Prostate gland (tissue), 2 donors: ENCODE data around the gene PTPRM. TPM values are rescaled to one million over a fixed set of nuclear protein-coding genes. Genes with fewer than 3 reads are reported as not detected.
A peak's percentile ranks its signal among the peaks of the same experiment; 100 is the strongest.

ENCODE experiments used
- DNase-seq: peaks from one replicate; pipeline ENCODE4 v3.0.0-alpha.2; 2019; ENCODE audit warnings: low spot score
- H3K27ac ChIP-seq, 2 donors: fragments of 200-600 bp; sonication (generic); 2 replicates each; pipeline ENCODE4 v1.5.1; 2017 to 2019
- H3K27me3 ChIP-seq: fragments of 200-600 bp; sonication (generic); replicated peaks from 2 replicates; pipeline ENCODE4 v1.5.1; 2019; ENCODE audit not compliant: insufficient read depth
- H3K36me3 ChIP-seq, 2 donors: fragments of 200-600 bp; sonication (generic); 1 replicate in 1 of 2; 2 replicates in 1 of 2; pipeline versions ENCODE4 v1.5.1 to v1.8.1; 2017 to 2019
- H3K4me1 ChIP-seq: fragments of 200-600 bp; sonication (generic); replicated peaks from 2 replicates; pipeline ENCODE4 v1.5.1; 2019
- H3K4me3 ChIP-seq, 2 donors: fragments of 200-600 bp; sonication (generic); 2 replicates each; pipeline ENCODE4 v1.5.1; 2017 to 2019
- H3K9me3 ChIP-seq: fragments of 200-600 bp; sonication (generic); 2 replicates; pipeline ENCODE4 v1.5.1; 2017
- POLR2A ChIP-seq: fragments of 450-650 bp; IDR thresholded peaks from one replicate; pipeline ENCODE4 v1.6.1; 2016; ENCODE audit warnings: antibody characterized with exemption, mild to moderate bottlenecking
- POLR2AphosphoS5 ChIP-seq: sonication (generic); formaldehyde crosslinking; IDR thresholded peaks from one replicate; pipeline ENCODE4 v1.6.1; 2017; ENCODE audit warnings: antibody characterized with exemption
- WGBS: methylation state at CpG from one replicate; pipeline ENCODE4 v1.1.5; 2018; 5-methylcytosine and 5-hydroxymethylcytosine counted together
- intact Hi-C: fragments of 100-400 bp; cut with DNase I; formaldehyde crosslinking; loops from one replicate; pipeline ENCODE4 v1.14.2; 2022
- total RNA-seq, 2 donors: library from RNA; depleted of rRNA; stranded (reverse); fragments of >200 nt; gene quantifications; one replicate each; pipeline ENCODE4 v1.1.0, GENCODE V29; 2016
- TF ChIP-seq, protein P1 (sequence below), 4 experiments: fragments of 200-600 bp in 2 of 4; fragments of 450-650 bp in 2 of 4; sonication (generic) in 2 of 4; IDR thresholded peaks; 1 replicate in 3 of 4; 2 replicates in 1 of 4; pipeline ENCODE4 v1.5.1; 2016 to 2019; ENCODE audit warnings: antibody characterized with exemption in 4 of 4, mild to moderate bottlenecking in 2 of 4, moderate library complexity in 2 of 4

PTPRM gene
- total RNA-seq, 2 donors from 2014 or later = 32.9 to 92.6 TPM

- WGBS = 23% methylated on average over 2 of the region's 2 CpGs
- Histone ChIP-seq H3K27me3 (no peaks in the 10 kb centered on the region), H3K4me3 (no peak overlapping the region), H3K4me1 (peaks cover 6% of the 10 kb centered on the region), H3K9me3 (no peaks in the 10 kb centered on the region), H3K27ac (no peak overlapping the region), H3K36me3 (no peaks in the 10 kb centered on the region)
- intact Hi-C loops = no loop called here
- TF ChIP-seq POLR2AphosphoS5 (peak; percentile 75), POLR2A (no peak)
- DNase-seq = peak; percentile 19
Observed at GRCh38 chr18:7637269-7637668, 70.2 kb downstream of the PTPRM start.

- H3K27me3 ChIP-seq = no peaks in the 10 kb centered on the region
- H3K27ac ChIP-seq = no peak overlapping the region
- H3K4me3 ChIP-seq = no peak overlapping the region
- no peaks in the 10 kb centered on the region for H3K36me3 ChIP-seq
- no peak for DNase-seq
- intact Hi-C loops = no loop called here
- TF ChIP-seq POLR2A = no peak
- TF ChIP-seq POLR2AphosphoS5 = no peak
- TF ChIP-seq, protein P1, sequence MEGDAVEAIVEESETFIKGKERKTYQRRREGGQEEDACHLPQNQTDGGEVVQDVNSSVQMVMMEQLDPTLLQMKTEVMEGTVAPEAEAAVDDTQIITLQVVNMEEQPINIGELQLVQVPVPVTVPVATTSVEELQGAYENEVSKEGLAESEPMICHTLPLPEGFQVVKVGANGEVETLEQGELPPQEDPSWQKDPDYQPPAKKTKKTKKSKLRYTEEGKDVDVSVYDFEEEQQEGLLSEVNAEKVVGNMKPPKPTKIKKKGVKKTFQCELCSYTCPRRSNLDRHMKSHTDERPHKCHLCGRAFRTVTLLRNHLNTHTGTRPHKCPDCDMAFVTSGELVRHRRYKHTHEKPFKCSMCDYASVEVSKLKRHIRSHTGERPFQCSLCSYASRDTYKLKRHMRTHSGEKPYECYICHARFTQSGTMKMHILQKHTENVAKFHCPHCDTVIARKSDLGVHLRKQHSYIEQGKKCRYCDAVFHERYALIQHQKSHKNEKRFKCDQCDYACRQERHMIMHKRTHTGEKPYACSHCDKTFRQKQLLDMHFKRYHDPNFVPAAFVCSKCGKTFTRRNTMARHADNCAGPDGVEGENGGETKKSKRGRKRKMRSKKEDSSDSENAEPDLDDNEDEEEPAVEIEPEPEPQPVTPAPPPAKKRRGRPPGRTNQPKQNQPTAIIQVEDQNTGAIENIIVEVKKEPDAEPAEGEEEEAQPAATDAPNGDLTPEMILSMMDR (IDR thresholded peaks at IDR 0.05) = no peak
- no peaks in the 10 kb centered on the region for H3K9me3 ChIP-seq
- peaks cover 6% of the 10 kb centered on the region for H3K4me1 ChIP-seq
Observed at GRCh38 chr18:7638321-7638720, 71.2 kb downstream of the PTPRM start.

- intact Hi-C loops = no loop called here
- WGBS = 90% methylated on average over 4 of the region's 4 CpGs
Observed at GRCh38 chr18:7641813-7642212, 74.7 kb downstream of the PTPRM start.

GRCh38 chr18:7642331-7642890 is 75.3 kb downstream of the PTPRM start:
- Histone ChIP-seq H3K4me3 (no peak overlapping the region), H3K27me3 (no peaks in the 10 kb centered on the region), H3K36me3 (no peaks in the 10 kb centered on the region), H3K27ac (no peak overlapping the region), H3K9me3 (no peaks in the 10 kb centered on the region), H3K4me1 (peaks cover 5% of the 10 kb centered on the region)
- no peak for TF ChIP-seq POLR2A
- TF ChIP-seq POLR2AphosphoS5 = no peak
- TF ChIP-seq, protein P1 (IDR thresholded peaks at IDR 0.05) = no peak
- intact Hi-C loops = no loop called here
- 75% methylated on average over 7 of the region's 7 CpGs for WGBS
- DNase-seq = no peak

More at GRCh38 chr18:7641813-7642212, 74.7 kb downstream of the PTPRM start:
- Histone ChIP-seq H3K4me1 (peaks cover 5% of the 10 kb centered on the region), H3K9me3 (no peaks in the 10 kb centered on the region), H3K4me3 (no peak overlapping the region), H3K36me3 (no peaks in the 10 kb centered on the region), H3K27me3 (no peaks in the 10 kb centered on the region), H3K27ac (no peak overlapping the region)
- no peak for TF ChIP-seq POLR2AphosphoS5
- TF ChIP-seq, protein P1 (IDR thresholded peaks at IDR 0.05) = no peak
- no peak for TF ChIP-seq POLR2A
- no peak for DNase-seq

- no peaks in the 10 kb centered on the region for H3K27me3 ChIP-seq
- no peaks in the 10 kb centered on the region for H3K36me3 ChIP-seq
- H3K4me3 ChIP-seq = no peak overlapping the region
- H3K9me3 ChIP-seq = no peaks in the 10 kb centered on the region
- peaks cover 5% of the 10 kb centered on the region for H3K4me1 ChIP-seq
- intact Hi-C loops = no loop called here
- TF ChIP-seq POLR2AphosphoS5 (peak; percentile 54), POLR2A (no peak)
- WGBS = 28% methylated on average over 1 of the region's 1 CpG
- no peak overlapping the region for H3K27ac ChIP-seq
- DNase-seq = peak; percentile 40
Observed at GRCh38 chr18:7645756-7646155, 78.6 kb downstream of the PTPRM start.

- 85% methylated on average over 6 of the region's 6 CpGs for WGBS
- Histone ChIP-seq H3K27ac (no peak overlapping the region), H3K4me3 (no peak overlapping the region), H3K27me3 (no peaks in the 10 kb centered on the region), H3K36me3 (no peaks in the 10 kb centered on the region), H3K9me3 (no peaks in the 10 kb centered on the region), H3K4me1 (peaks cover 5% of the 10 kb centered on the region)
- DNase-seq = no peak
- intact Hi-C loops = no loop called here
- no peak for TF ChIP-seq POLR2AphosphoS5
- TF ChIP-seq POLR2A = no peak
- TF ChIP-seq, protein P1 (IDR thresholded peaks at IDR 0.05) = no peak
Observed at GRCh38 chr18:7646174-7646886, 79.2 kb downstream of the PTPRM start.
